Stomach (tissue), 9 donors: ENCODE results near the gene RAB12. TPM values are rescaled to one million over a fixed set of nuclear protein-coding genes. Genes with fewer than 3 reads are reported as not detected.
"Not testable (repeated sequence)": the region's sequence is repeated elsewhere in the genome, so short reads cannot be mapped to it uniquely, and the experiment has no call there.

ENCODE experiments used
- DNase-seq, 2 donors: peaks; one replicate each; pipeline versions ENCODE4 v3.0.0 to v3.0.0-alpha.2; 2013 to 2019
- H3K27ac ChIP-seq, 5 donors: fragments of 200-600 bp in 4 of 5; sonication (generic) in 4 of 5; one replicate each; pipeline ENCODE4 v1.5.1; 2013 to 2019; ENCODE audit warnings: mild to moderate bottlenecking in 1 of 5, moderate library complexity in 1 of 5
- H3K27me3 ChIP-seq, 3 donors: fragments of 200-600 bp; sonication (generic); one replicate each; pipeline ENCODE4 v1.5.1; 2017 to 2019; ENCODE audit warnings: mixed run types in 1 of 3
- H3K36me3 ChIP-seq, 4 donors: fragments of 200-600 bp; sonication (generic); 1 replicate in 3 of 4; 2 replicates in 1 of 4; pipeline ENCODE4 v1.5.1; 2016 to 2019
- H3K4me1 ChIP-seq, 4 donors: fragments of 200-600 bp; sonication (generic); one replicate each; pipeline ENCODE4 v1.5.1; 2016 to 2019
- H3K4me3 ChIP-seq, 4 donors: fragments of 200-600 bp; sonication (generic) in 3 of 4; one replicate each; pipeline ENCODE4 v1.5.1; 2016 to 2019; ENCODE audit warnings: mild to moderate bottlenecking in 1 of 4
- H3K9me3 ChIP-seq, 4 donors: fragments of 200-600 bp; sonication (generic); one replicate each; pipeline ENCODE4 v1.5.1; 2016 to 2019
- CTCF ChIP-seq, 7 experiments: fragments of 450-650 bp in 4 of 7; fragments of 200-600 bp in 3 of 7; sonication (generic) in 3 of 7; IDR thresholded peaks; one replicate each; pipeline ENCODE4 v1.5.1; 2016 to 2019; ENCODE audit warnings: antibody characterized with exemption in 7 of 7, control low read depth in 2 of 7, mild to moderate bottlenecking in 1 of 7
- EP300 ChIP-seq: sonication (generic); formaldehyde crosslinking; IDR thresholded peaks from one replicate; pipeline ENCODE4 v1.6.1; 2017; ENCODE audit warnings: antibody characterized with exemption
- POLR2A ChIP-seq, 4 donors: fragments of 450-650 bp; IDR thresholded peaks; one replicate each; pipeline ENCODE4 v1.6.1; 2016; ENCODE audit warnings: antibody characterized with exemption in 4 of 4, control low read depth in 2 of 4, mild to moderate bottlenecking in 1 of 4, moderate library complexity in 1 of 4
- POLR2AphosphoS5 ChIP-seq, 3 donors: sonication (generic); formaldehyde crosslinking; IDR thresholded peaks; one replicate each; pipeline ENCODE4 v1.6.1; 2016; ENCODE audit warnings: antibody characterized with exemption in 3 of 3
- WGBS, 5 donors: extraction: QIAGEN DNeasy Blood & Tissue Kit in 3 of 5; methylation state at CpG; one replicate each; pipeline versions ENCODE4 v1.1.5 to v1.1.7; 2013 to 2018; 5-methylcytosine and 5-hydroxymethylcytosine counted together
- intact Hi-C: fragments of 100-400 bp; cut with DNase I; formaldehyde crosslinking; loops from one replicate; pipeline ENCODE4 v1.15.1; 2023; ENCODE audit warnings: low total_unique reads
- polyA plus RNA-seq, 3 donors: library from polyadenylated mRNA; stranded (reverse); fragments of 200-250 nt; gene quantifications; one replicate each; pipeline ENCODE4 v1.2.3, GENCODE V29; 2013
- total RNA-seq, 5 donors: library from RNA; depleted of rRNA; stranded (reverse); fragments of >200 nt; gene quantifications; one replicate each; pipeline versions ENCODE4 v1.1.0 to v1.2.3, GENCODE V29; 2014 to 2016
- donor health status: healthy with polysubstance abuse.
- donor health status: Bipolar disorder and iron deficiency.
- donor health status: healthy.

RAB12 gene
- total and polyA plus RNA-seq, 8 donors, result 10.7 to 88.5 (median 21.7) TPM

- no peak for DNase-seq
- 90 to 96% (median 94%) methylated on average over 6 of the region's 6 CpGs for WGBS, 5 donors
- Histone ChIP-seq H3K27me3 (no peaks in the 10 kb centered on the region), H3K27ac (no peak overlapping the region), H3K36me3 (peaks cover 35 to 99% (median 83%) of the 10 kb centered on the region in 4 donors), H3K4me1 (peaks cover 0 to 5% (median 0%) of the 10 kb centered on the region in 4 donors), H3K9me3 (no peaks in the 10 kb centered on the region), H3K4me3 (no peak overlapping the region)
- TF ChIP-seq CTCF (IDR thresholded peaks at IDR 0.05) (no peak), POLR2A (IDR thresholded peaks at IDR 0.05) (no peak), EP300 (no peak), POLR2AphosphoS5 (IDR thresholded peaks at IDR 0.05) (no peak)
- intact Hi-C loops, result no loop called here
These were observed 25.3 kb downstream of the RAB12 start for GRCh38 chr18:8634508-8634907.

GRCh38 chr18:8635087-8635486 is 25.9 kb downstream of the RAB12 start:
- Histone ChIP-seq H3K4me1 (peaks cover 0 to 5% (median 0%) of the 10 kb centered on the region in 4 donors), H3K27ac (no peak overlapping the region), H3K9me3 (no peaks in the 10 kb centered on the region), H3K36me3 (peaks cover 33 to 99% (median 84%) of the 10 kb centered on the region in 4 donors), H3K4me3 (no peak overlapping the region), H3K27me3 (no peaks in the 10 kb centered on the region)
- intact Hi-C loops, result no loop called here
- DNase-seq, result no peak
- no peak for TF ChIP-seq CTCF (IDR thresholded peaks at IDR 0.05)
- no peak for TF ChIP-seq POLR2A (IDR thresholded peaks at IDR 0.05)
- TF ChIP-seq EP300, result no peak
- no peak for TF ChIP-seq POLR2AphosphoS5 (IDR thresholded peaks at IDR 0.05)
- WGBS, 5 donors, result 94 to 97% (median 97%) methylated on average over 3 of the region's 3 CpGs

- no peaks in the 10 kb centered on the region for H3K9me3 ChIP-seq
- DNase-seq, result no peak
- WGBS, 5 donors, result 94 to 98% (median 96%) methylated on average over 11 of the region's 11 CpGs
- intact Hi-C loops, result no loop called here
- no peak overlapping the region for H3K4me3 ChIP-seq
- H3K27ac ChIP-seq, result no peak overlapping the region
- TF ChIP-seq CTCF (IDR thresholded peaks at IDR 0.05) (no peak), EP300 (no peak), POLR2AphosphoS5 (IDR thresholded peaks at IDR 0.05) (no peak), POLR2A (IDR thresholded peaks at IDR 0.05) (no peak)
- no peaks in the 10 kb centered on the region for H3K27me3 ChIP-seq
- no peaks in the 10 kb centered on the region for H3K4me1 ChIP-seq
- H3K36me3 ChIP-seq, result peaks cover 17 to 66% (median 60%) of the 10 kb centered on the region in 4 donors
These were observed 30.5 kb downstream of the RAB12 start for GRCh38 chr18:8639762-8640161.

GRCh38 chr18:8643326-8643878 is 34.2 kb downstream of the RAB12 start:
- no peak for TF ChIP-seq CTCF (IDR thresholded peaks at IDR 0.05)
- TF ChIP-seq EP300, result no peak
- no peak for TF ChIP-seq POLR2AphosphoS5 (IDR thresholded peaks at IDR 0.05)
- TF ChIP-seq POLR2A (IDR thresholded peaks at IDR 0.05), result no peak
- Histone ChIP-seq H3K4me1 (no peaks in the 10 kb centered on the region), H3K27ac (no peak overlapping the region), H3K27me3 (peaks cover 0 to 7% (median 0%) of the 10 kb centered on the region in 3 donors), H3K9me3 (no peaks in the 10 kb centered on the region), H3K36me3 (peaks cover 0 to 29% (median 24%) of the 10 kb centered on the region in 4 donors), H3K4me3 (no peak overlapping the region)
- no peak for DNase-seq
- intact Hi-C loops, result no loop called here
- 34 to 46% (median 38%) methylated on average over 3 of the region's 3 CpGs for WGBS, 5 donors

- H3K27me3 ChIP-seq, H3K4me1 ChIP-seq, intact Hi-C loops, H3K9me3 ChIP-seq, H3K36me3 ChIP-seq, H3K4me3 ChIP-seq, H3K27ac ChIP-seq, DNase-seq: not testable (repeated sequence)
- 60 to 89% (median 83%) methylated on average over 2 to 3 of the region's 3 CpGs for WGBS, 5 donors
These were observed 38.1 kb downstream of the RAB12 start for GRCh38 chr18:8647359-8647758.

GRCh38 chr18:8651478-8652261 is 42.4 kb downstream of the RAB12 start:
- not testable (repeated sequence) for H3K36me3 ChIP-seq, DNase-seq, H3K9me3 ChIP-seq, H3K4me1 ChIP-seq, H3K27ac ChIP-seq, H3K4me3 ChIP-seq, H3K27me3 ChIP-seq
- WGBS, 5 donors, result 83 to 92% (median 89%) methylated on average over 7 of the region's 7 CpGs
- intact Hi-C loops, result loop anchor here (10.0 kb wide), 1 partner anchor 333 kb away; no protein-coding TSS in a partner anchor
